WTC11 (cell line): ENCODE measurements around the gene KLLN. TPM values are rescaled to one million over a fixed set of nuclear protein-coding genes. Genes with fewer than 3 reads are reported as not detected.

ENCODE experiments used
- ATAC-seq: fragments of 200-7000 bp; cut with Tn5 transposase; 2 replicates; pipeline ENCODE4 v1.10.0; 2021; ENCODE audit warnings: mild to moderate bottlenecking, moderate library complexity
- CTCF ChIA-PET: fragments of 300-600 bp; sonication (Branson Sonifier 250); formaldehyde crosslinking; loops from one replicate; lab custom pipeline; 2021; ENCODE audit warnings: antibody characterized with exemption; lab: Charles Lee
- POLR2A ChIA-PET: fragments of 350-600 bp; sonication (Branson Sonifier 250); formaldehyde crosslinking; loops from one replicate; lab custom pipeline; 2021; ENCODE audit warnings: antibody characterized with exemption; lab: Charles Lee
- DNase-seq: peaks from one replicate; pipeline ENCODE4 v3.0.0; 2021; ENCODE audit warnings: low spot score
- H3K27ac Mint-ChIP-seq: 2 replicates; pipeline ENCODE4 v1.8.0; 2021; ENCODE audit warnings: mixed read lengths
- H3K27me3 Mint-ChIP-seq: 2 replicates; pipeline ENCODE4 v1.8.0; 2021; ENCODE audit warnings: low read depth, mild to moderate bottlenecking, moderate library complexity, mixed read lengths
- H3K36me3 Mint-ChIP-seq: 2 replicates; pipeline ENCODE4 v1.8.0; 2021; ENCODE audit warnings: mixed read lengths
- H3K4me1 Mint-ChIP-seq: 2 replicates; pipeline ENCODE4 v1.8.0; 2022; ENCODE audit warnings: mixed read lengths
- H3K4me3 Mint-ChIP-seq: 2 replicates; pipeline ENCODE4 v1.8.0; 2021; ENCODE audit warnings: mild to moderate bottlenecking, moderate library complexity, mixed read lengths
- H3K9me3 Mint-ChIP-seq: 2 replicates; pipeline ENCODE4 v1.8.0; 2021; ENCODE audit warnings: mixed read lengths
- ATF1 ChIP-seq: sonication (generic); formaldehyde crosslinking; IDR thresholded peaks from 2 replicates; pipeline ENCODE4 v1.8.1; 2023; ENCODE audit warnings: mild to moderate bottlenecking, moderate library complexity, missing genetic modification reagents
- E2F5 ChIP-seq: sonication (generic); formaldehyde crosslinking; IDR thresholded peaks from 2 replicates; pipeline ENCODE4 v1.8.1; 2022; ENCODE audit warnings: mild to moderate bottlenecking, moderate library complexity, missing genetic modification reagents
- ELF4 ChIP-seq: sonication (generic); formaldehyde crosslinking; IDR thresholded peaks from 2 replicates; pipeline ENCODE4 v1.8.1; 2022; ENCODE audit warnings: low read depth, mild to moderate bottlenecking, moderate library complexity, missing genetic modification reagents
- ERG ChIP-seq: fragments of 250-450 bp; sonication (Bioruptor Pico); IDR thresholded peaks from 2 replicates; pipeline ENCODE4 v1.8.0; 2021; ENCODE audit warnings: mild to moderate bottlenecking
- FOXP1 ChIP-seq: sonication (generic); formaldehyde crosslinking; IDR thresholded peaks from 2 replicates; pipeline ENCODE4 v1.8.0; 2022; ENCODE audit warnings: missing genetic modification reagents, mild to moderate bottlenecking, moderate library complexity, borderline replicate concordance
- FOXP4 ChIP-seq: sonication (generic); formaldehyde crosslinking; IDR thresholded peaks from 2 replicates; pipeline ENCODE4 v1.8.0; 2022; ENCODE audit warnings: mild to moderate bottlenecking, missing genetic modification reagents
- GABPB1 ChIP-seq: sonication (generic); formaldehyde crosslinking; IDR thresholded peaks from 2 replicates; pipeline ENCODE4 v1.8.1; 2023; ENCODE audit warnings: mild to moderate bottlenecking, missing genetic modification reagents
- GRHL2 ChIP-seq: fragments of 250-450 bp; sonication (Bioruptor Pico); IDR thresholded peaks from 2 replicates; pipeline ENCODE4 v1.8.0; 2022; ENCODE audit warnings: mild to moderate bottlenecking, moderate library complexity; ENCODE audit not compliant: insufficient replicate concordance, severe bottlenecking
- PRRX2 ChIP-seq: fragments of 250-450 bp; sonication (Bioruptor Pico); IDR thresholded peaks from 2 replicates; pipeline ENCODE4 v1.8.0; 2021; ENCODE audit warnings: mild to moderate bottlenecking
- total RNA-seq: library from RNA; stranded (reverse); gene quantifications from 3 replicates; pipeline ENCODE4 v1.2.3, GENCODE V29; 2021
- TF ChIP-seq, protein P1 (sequence below): sonication (generic); formaldehyde crosslinking; IDR thresholded peaks from 2 replicates; pipeline ENCODE4 v1.8.1; 2023; ENCODE audit warnings: mild to moderate bottlenecking, missing genetic modification reagents
- TF ChIP-seq, protein P2 (sequence below): sonication (generic); formaldehyde crosslinking; conservative IDR thresholded peaks from 2 replicates; pipeline ENCODE4 v1.8.1; 2022; ENCODE audit warnings: mild to moderate bottlenecking, missing genetic modification reagents
- TF ChIP-seq, protein P3 (sequence below): fragments of 200-600 bp; IDR thresholded peaks from 2 replicates; pipeline ENCODE4 v1.8.0; 2022; ENCODE audit warnings: antibody characterized with exemption
- TF ChIP-seq, protein P4 (sequence below): sonication (generic); formaldehyde crosslinking; IDR thresholded peaks from 2 replicates; pipeline ENCODE4 v1.8.1; 2023; ENCODE audit warnings: mild to moderate bottlenecking, missing genetic modification reagents, moderate library complexity
- TF ChIP-seq, protein P5 (sequence below): sonication (generic); formaldehyde crosslinking; IDR thresholded peaks from 2 replicates; pipeline ENCODE4 v1.8.1; 2022; ENCODE audit warnings: low read depth, mild to moderate bottlenecking, moderate library complexity, missing genetic modification reagents, borderline replicate concordance

KLLN gene
- total RNA-seq, 1 experiment from 2014 or later = 0.52 TPM

- H3K27me3 Mint-ChIP-seq = peaks cover 4% of the 10 kb centered on the region
- POLR2A ChIA-PET = interaction anchor here (1.2 to 3.0 kb wide), 9 partner anchors 11 to 526 kb away, joined by 3 to 24 read pairs (median 8); partner anchors contain the start of gene ATAD1
- peak; percentile 56 for DNase-seq
- peaks cover 1% of the 10 kb centered on the region for H3K36me3 Mint-ChIP-seq
- peaks cover 26% of the 10 kb centered on the region for H3K4me1 Mint-ChIP-seq
- H3K4me3 Mint-ChIP-seq = peak overlapping the region; percentile 98
- no peaks in the 10 kb centered on the region for H3K9me3 Mint-ChIP-seq
- H3K27ac Mint-ChIP-seq = peak overlapping the region; percentile 86
- peak; percentile 0; the same call in 1 of the 2 replicates for ATAC-seq
- TF ChIP-seq ATF1 (CRISPR knock-in tag) = 0 out of 2 replicates have a peak, but pooled peaks have one; percentile 38
- TF ChIP-seq, protein P1, sequence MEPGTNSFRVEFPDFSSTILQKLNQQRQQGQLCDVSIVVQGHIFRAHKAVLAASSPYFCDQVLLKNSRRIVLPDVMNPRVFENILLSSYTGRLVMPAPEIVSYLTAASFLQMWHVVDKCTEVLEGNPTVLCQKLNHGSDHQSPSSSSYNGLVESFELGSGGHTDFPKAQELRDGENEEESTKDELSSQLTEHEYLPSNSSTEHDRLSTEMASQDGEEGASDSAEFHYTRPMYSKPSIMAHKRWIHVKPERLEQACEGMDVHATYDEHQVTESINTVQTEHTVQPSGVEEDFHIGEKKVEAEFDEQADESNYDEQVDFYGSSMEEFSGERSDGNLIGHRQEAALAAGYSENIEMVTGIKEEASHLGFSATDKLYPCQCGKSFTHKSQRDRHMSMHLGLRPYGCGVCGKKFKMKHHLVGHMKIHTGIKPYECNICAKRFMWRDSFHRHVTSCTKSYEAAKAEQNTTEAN (CRISPR knock-in tag) = no peak
- no peak for TF ChIP-seq PRRX2 (CRISPR knock-in tag)
- no peak for TF ChIP-seq FOXP1
- 0 out of 2 replicates have a peak, but pooled peaks have one; percentile 14 for TF ChIP-seq ERG
- TF ChIP-seq, protein P2, sequence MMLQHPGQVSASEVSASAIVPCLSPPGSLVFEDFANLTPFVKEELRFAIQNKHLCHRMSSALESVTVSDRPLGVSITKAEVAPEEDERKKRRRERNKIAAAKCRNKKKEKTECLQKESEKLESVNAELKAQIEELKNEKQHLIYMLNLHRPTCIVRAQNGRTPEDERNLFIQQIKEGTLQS (CRISPR knock-in tag) = no peak
- TF ChIP-seq, protein P3, sequence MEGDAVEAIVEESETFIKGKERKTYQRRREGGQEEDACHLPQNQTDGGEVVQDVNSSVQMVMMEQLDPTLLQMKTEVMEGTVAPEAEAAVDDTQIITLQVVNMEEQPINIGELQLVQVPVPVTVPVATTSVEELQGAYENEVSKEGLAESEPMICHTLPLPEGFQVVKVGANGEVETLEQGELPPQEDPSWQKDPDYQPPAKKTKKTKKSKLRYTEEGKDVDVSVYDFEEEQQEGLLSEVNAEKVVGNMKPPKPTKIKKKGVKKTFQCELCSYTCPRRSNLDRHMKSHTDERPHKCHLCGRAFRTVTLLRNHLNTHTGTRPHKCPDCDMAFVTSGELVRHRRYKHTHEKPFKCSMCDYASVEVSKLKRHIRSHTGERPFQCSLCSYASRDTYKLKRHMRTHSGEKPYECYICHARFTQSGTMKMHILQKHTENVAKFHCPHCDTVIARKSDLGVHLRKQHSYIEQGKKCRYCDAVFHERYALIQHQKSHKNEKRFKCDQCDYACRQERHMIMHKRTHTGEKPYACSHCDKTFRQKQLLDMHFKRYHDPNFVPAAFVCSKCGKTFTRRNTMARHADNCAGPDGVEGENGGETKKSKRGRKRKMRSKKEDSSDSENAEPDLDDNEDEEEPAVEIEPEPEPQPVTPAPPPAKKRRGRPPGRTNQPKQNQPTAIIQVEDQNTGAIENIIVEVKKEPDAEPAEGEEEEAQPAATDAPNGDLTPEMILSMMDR = no peak
- TF ChIP-seq, protein P4, sequence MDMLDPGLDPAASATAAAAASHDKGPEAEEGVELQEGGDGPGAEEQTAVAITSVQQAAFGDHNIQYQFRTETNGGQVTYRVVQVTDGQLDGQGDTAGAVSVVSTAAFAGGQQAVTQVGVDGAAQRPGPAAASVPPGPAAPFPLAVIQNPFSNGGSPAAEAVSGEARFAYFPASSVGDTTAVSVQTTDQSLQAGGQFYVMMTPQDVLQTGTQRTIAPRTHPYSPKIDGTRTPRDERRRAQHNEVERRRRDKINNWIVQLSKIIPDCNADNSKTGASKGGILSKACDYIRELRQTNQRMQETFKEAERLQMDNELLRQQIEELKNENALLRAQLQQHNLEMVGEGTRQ (CRISPR knock-in tag) = no peak
- TF ChIP-seq ELF4 (CRISPR knock-in tag) = no peak
- TF ChIP-seq GRHL2 = no peak
- TF ChIP-seq, protein P5, sequence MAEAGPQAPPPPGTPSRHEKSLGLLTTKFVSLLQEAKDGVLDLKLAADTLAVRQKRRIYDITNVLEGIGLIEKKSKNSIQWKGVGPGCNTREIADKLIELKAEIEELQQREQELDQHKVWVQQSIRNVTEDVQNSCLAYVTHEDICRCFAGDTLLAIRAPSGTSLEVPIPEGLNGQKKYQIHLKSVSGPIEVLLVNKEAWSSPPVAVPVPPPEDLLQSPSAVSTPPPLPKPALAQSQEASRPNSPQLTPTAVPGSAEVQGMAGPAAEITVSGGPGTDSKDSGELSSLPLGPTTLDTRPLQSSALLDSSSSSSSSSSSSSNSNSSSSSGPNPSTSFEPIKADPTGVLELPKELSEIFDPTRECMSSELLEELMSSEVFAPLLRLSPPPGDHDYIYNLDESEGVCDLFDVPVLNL (CRISPR knock-in tag) = no peak
- TF ChIP-seq GABPB1 = peak; percentile 47; the same call in 1 of the 2 replicates
- TF ChIP-seq E2F5 (CRISPR knock-in tag) = no peak
- TF ChIP-seq FOXP4 (CRISPR knock-in tag) = no peak
- CTCF ChIA-PET = interaction anchor here (1.3 to 2.8 kb wide), 6 partner anchors 11 to 867 kb away, joined by 3 to 19 read pairs (median 6); no protein-coding TSS in a partner anchor
These were observed 1.8 kb downstream of the KLLN start for GRCh38 chr10:87861566-87861952.
